GM18517 (cell line): ENCODE data around the gene DMRT2.

Experiments used
- ATAC-seq: cut with Tn5 transposase; IDR thresholded peaks from one replicate; pipeline ENCODE4 v1.9.1; 2021; ENCODE audit warnings: mild to moderate bottlenecking, moderate library complexity; ENCODE audit not compliant: unreplicated experiment

The DMRT2 gene

DNA sequence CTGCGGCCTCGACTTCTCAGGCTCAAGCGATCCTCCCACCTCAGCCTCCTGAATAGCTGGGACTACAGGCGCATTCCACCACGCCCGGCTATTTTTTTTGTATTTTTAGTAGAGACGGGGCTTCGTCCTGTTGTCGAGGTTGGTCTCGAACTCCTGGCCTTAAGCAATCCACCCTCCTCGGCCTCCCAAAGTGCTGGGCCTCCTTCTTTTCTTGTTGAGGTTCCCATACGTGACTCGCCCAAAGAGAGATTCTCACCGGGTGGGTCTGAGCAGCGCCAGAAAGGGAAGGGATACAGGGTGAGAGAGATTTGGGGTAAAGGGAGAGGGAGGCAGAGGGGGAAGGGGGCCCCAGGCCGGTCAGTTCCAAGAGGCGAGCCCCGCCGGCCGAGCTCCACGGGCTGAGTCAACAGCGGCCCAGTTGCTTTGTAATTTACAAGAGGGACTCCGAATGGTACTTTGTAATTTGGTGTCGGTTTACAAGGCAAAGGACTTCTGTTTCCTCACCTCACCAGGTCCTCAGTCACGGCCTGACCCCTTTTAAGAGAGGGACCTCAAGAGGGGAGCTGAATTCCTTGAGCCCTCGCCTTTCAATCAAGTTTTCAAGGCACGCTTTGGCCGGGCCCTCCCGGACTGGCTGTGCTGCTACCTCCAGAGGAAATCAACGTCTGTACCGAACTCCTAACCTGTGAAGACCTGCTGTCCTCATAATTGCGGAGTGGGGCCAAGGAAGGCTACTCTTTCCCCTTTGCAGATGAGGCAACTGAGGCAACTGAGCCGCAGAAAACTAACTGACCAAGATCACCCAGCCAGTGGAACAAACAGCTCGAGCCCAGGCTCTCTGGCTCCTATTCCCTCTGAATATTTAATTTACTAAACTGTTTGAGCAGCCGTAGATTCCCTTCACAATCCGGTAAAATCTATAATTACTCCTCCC is 3.3 kb upstream of the DMRT2 start:
- ATAC-seq, result no peak

- ATAC-seq, result no peak
Measured at GRCh38 chr9:1047591-1048230, 2.4 kb upstream of the DMRT2 start.

DNA sequence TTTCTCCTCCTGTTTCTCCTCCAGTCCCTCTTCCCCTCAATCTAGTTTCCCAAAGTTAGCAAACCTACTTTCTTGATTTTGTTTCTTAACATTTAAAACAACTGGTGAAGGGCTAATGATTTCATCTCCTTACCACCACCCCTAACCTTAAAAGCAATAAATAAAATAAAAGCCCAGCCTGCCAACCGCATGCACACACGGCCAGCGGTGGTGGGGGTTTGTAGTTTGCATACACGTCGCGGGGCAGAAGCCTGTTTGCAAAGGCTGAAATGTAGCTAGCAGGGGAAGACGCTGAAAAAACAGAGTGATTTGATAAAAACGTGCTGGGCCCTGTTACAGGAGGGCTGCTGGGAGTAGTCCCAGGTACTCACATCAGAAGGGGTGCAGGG is 1.9 kb upstream of the DMRT2 start:
- no peak for ATAC-seq

DNA sequence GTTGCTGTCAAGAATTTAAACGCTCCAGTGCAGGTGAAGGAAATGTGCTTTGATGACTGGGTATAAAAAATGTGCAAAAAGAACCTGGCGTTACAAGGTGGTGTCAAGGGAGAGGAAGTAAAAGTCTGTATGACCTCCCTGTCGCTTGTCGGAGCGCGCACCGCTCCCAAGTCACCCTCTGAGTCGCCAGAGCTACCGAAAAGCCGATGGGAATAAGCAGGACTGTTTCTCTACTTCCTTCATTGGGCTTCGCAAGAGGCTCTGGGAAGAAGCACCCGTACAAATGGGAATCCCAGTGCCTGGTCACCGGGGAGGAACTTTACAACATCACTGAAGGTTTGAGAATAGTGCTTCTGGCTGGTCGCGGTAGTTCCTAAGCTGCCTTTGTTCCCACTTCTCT is 1.3 kb upstream of the DMRT2 start:
- ATAC-seq, result no peak

GRCh38 chr9:1049641-1050040 is 516 bp upstream of the DMRT2 start:
- no peak for ATAC-seq

DNA sequence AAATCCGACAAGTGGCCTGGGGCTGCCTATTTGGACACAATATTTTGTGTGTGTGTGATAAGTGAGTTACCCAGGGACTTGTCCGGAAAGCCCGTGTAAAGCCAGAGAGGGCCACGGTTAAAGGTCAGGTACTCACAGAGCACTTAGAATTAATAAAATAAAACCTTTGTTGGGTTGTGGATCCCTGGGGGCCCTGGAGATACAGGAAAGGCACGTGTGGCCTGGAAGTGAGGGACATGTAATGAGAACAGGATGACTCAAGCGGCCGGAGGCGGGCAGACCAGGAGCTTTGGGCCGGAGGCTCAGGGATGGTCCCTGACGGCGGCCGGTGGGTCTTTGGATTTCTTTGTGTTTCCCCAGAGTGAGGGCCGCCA is 1.0 kb downstream of the DMRT2 start:
- no peak for ATAC-seq

DNA sequence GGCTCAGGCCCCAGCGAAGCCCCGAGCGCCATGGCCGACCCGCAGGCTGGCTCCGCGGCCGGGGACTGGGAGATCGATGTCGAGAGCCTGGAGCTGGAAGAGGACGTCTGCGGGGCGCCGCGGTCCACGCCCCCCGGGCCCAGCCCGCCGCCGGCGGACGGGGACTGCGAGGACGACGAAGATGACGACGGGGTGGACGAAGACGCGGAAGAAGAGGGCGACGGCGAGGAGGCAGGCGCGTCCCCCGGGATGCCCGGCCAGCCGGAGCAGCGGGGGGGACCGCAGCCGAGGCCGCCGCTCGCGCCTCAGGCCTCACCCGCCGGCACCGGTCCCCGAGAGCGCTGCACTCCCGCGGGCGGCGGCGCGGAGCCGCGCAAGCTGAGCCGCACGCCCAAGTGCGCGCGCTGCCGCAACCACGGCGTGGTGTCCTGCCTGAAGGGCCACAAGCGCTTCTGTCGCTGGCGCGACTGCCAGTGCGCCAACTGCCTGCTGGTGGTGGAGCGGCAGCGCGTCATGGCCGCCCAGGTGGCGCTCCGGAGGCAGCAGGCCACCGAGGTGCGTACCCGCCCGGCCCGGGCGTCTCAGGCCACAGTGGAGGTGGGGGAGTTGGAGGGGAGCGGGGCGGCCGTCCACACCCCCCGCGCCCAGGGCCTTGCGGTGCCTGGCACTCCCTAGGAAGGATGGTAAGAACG is 1.6 kb downstream of the DMRT2 start:
- ATAC-seq, result no peak

DNA sequence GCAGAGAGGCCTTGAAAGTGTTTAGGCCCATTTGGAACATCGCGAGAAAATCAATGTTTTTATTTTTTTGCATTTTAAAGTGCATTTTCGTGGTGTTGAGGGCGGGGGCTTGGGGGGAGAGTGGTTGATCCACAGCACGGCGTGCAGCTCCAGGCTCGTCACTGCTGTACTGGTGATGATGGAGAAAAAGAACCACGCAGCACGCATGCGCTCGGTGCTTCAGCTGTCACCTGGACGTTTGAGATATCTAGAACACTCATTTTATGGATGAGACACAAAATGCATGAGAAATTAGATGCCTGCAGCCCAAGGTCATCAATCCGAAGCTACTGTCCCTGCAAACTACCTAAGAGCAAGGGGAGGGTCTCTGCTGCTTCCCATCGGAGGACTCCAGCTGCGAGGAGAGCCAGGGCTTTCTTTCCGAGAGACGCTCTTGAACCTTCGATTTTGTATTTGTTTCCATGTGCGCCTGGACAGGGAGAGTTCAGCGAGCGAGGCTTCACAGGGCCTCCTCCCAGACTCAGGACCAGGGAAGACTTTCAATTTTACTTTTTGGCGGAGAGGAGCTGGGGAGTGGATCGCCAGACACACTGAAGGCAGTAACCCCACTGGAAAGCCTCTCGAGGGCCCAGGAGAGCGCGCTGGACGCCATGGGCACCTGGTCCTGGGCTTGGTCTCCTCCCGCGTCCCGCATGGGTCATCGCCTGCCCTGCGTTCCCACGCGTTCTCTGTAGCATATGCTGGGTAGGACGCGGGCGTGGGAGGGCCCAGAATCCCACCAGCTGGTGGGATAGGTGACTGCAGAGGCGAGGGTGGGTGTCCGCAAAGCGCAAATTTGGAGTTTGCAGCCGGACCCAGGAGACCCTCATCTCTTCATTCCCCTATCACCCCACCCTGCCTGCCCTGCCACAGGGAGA is 2.5 kb downstream of the DMRT2 start:
- no peak for ATAC-seq

DNA sequence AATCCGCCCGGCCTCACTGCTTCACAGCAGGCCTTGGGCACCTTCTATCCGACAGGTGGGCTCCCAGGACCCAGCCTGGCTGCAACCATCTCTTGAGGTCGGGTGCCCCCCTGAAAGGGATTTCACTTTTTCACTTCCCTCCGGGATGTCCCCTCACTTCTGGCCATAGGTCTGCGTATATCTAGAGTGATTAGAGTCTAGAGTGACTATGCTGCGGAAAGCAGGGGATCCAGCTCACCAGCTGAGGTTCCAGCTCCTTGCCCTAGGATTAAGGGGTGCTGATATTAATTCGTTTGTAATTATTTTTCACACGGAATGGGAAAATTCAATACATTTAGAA is 3.1 kb downstream of the DMRT2 start:
- no peak for ATAC-seq

GRCh38 chr9:1053986-1054425 is 3.8 kb downstream of the DMRT2 start:
- ATAC-seq, result no peak

DNA sequence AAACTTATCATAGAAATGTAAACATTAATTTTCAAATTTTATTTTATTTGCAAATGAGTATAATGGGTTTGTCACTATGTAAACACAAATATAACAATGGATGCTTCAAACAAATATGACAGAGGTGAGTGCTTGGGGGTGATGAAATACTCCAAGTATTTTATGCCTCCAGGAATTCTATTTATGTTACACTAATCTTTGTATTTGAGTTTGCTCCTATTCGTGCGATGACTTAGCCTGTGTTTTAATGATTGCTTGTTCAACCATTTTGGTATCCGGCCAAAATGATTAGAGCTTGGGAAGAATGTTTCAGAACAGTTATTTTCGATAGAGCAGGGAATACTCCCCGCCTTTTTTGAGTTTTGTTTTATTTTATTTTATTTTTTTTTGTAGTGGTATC is 5.0 kb downstream of the DMRT2 start:
- no peak for ATAC-seq

DNA sequence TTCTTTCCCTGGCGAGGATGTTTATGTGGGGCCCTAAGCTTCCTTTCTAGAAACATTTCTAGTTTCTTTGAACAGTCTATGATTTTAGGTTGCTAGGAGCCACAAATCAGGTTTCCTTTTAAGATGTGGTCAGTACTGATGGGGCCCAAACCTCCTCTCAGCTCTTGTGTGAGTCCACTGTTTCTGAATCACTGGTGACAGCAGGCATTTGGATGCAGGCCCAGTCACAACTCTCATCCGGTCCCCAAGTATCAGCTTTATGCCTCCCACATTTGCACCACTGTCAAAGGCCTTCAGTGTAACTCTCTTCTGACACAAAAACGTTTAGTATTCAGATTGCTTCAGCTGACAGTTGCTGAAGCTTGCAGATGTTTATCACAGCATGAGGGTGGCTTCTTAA is 7.8 kb downstream of the DMRT2 start:
- ATAC-seq, result no peak

DNA sequence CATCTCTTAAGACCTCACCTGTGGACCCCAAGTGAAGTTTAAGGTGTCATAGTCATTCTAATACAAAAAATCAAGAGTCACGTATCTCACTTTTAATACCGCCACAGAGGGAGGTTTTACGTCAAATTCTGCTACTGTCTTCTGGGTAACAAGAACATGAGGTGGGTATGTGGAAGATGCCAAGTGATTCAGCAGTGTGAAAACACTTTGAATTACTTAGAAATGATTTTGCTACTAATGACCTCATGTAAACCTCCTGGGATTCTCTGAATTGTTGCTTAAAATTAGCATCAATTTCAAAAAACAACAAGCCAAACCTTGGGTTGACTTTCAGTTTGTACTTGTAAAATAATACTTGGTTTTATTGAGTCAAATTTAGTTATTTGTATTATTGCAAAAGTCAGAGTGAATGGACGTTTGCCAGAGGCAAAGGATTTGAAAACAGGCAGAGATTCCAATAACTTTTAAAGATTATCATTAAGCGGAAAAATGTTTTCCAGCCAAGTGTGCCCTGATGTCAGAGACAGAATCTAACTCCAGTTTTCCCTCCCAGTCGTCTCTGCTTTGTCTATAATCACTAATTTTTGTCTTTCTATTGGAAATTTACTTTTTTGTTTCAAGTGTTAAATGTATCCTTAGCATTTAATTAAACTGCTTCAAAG is 8.8 kb downstream of the DMRT2 start:
- no peak for ATAC-seq

DNA sequence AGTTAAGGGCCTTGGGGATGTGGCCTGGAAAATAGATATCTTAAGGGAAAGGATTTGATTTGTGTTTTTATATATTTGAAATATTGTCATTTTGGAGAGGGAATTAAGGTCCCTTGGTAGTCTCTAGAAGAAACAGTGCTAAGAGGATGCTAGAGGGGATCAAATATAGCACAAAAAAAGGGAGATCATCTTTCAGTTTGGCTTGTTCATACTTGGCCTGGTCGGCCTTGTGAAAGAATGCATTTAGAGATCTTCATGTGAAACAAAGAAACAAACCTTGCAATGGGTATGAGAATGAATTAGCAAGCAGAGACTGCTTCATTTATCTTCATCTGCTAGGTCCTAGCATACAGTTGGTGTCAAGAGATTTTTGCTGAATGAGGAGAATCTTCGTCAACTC is 15.0 kb downstream of the DMRT2 start:
- no peak for ATAC-seq

DNA sequence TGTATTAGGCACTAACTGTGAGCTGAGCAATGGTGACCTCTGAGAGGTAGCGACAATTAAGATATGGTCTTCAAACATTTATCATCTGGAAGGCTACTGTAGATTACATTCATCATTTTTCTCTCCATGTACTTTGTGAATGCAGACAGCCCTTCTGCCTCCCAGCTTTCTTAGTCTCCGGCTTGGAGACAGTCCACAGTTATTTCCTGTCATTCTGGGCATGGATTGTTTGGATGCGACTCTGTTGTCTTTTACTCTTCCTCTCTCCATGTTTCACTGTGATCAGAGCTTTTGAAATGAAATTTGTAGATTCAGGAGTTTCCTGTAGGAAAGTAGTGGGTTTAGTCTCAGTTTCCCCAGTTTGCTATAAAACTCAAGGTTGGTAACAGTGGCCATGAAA is 20.5 kb downstream of the DMRT2 start:
- ATAC-seq, result no peak

DNA sequence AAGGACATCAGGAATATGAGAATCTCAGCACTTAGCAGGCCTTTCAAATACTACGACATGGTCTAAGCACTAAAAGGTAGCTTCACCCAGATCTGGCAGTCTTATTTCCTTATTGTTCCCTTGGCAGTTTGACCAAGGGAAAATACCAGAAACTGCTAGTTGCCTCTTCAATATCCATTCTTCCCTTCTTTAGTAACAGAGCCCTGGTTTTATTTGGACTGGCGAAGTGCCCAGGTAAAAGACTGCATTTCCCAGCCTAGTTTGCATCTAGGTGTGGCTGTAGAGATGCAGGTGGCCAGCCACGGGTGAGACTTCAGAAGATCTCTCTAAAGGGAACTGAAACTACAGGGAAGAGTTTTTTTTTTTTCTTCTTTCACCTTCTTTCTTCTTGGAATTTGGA is 21.6 kb downstream of the DMRT2 start:
- ATAC-seq, result no peak

DNA sequence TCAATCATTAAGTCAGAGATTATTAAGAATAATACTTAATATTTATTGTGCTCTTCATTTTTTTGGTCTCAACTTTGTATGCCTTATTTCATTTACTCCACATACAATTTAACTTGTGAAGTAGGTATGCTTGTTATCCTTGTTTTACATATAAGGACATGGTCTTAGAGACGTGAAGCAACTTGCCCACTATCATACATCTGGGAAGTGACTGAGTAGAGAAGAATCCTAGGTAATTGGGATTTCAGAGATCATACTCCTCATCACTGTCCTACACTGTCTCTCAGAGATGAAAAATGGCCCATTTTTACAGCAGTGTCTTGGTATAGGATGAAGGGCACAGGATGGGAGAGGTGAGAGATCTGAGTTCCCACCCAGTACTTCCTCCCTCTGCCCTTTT is 23.3 kb downstream of the DMRT2 start:
- ATAC-seq, result no peak

GRCh38 chr9:1077616-1078015 is 27.5 kb downstream of the DMRT2 start:
- no peak for ATAC-seq

DNA sequence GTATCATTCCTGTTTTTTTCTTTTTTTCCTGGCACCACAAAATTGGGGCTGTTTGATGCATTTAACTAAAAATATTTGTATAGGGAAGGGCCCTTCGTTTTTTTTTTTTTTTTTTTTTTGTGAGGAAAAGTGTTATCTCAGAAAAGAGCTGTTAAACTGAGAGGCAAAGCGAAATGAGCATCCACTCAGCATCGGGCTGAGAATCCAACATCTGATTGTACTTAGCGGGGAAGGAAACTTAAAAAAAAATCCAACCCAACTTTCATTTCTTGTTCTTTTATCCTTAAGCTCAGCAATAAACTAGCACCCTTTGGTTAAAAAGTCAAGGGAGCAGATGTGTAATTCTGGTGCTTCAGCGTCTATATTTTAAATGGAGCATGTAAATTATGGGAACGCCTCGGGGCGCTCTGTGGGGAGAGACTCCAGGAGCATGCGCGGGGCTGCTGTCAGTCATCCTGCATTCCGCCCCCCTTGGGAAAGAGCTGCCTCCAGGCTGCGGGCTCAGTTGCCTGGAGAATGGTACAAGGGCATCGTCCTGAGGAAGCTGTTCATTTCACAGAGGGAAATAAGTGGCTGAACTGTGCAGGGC is 33.3 kb downstream of the DMRT2 start:
- ATAC-seq, result no peak

GRCh38 chr9:1085086-1085485 is 34.9 kb downstream of the DMRT2 start:
- no peak for ATAC-seq
